Liver (tissue), 9 donors: ENCODE results near the gene DDN. TPM values are rescaled to one million over a fixed set of nuclear protein-coding genes. Genes with fewer than 3 reads are reported as not detected.

ENCODE experiments used
- DNase-seq: peaks from one replicate; pipeline ENCODE4 v3.0.0-alpha.2; 2017; ENCODE audit warnings: low spot score
- H3K27ac ChIP-seq, 2 donors: one replicate each; pipeline ENCODE4 v1.7.0; 2013; ENCODE audit warnings: inconsistent platforms in 2 of 2, low read length in 2 of 2, control low read depth in 1 of 2, low read depth in 1 of 2, mild to moderate bottlenecking in 1 of 2
- H3K27me3 ChIP-seq, 4 donors: one replicate each; pipeline versions ENCODE4 v1.6.1 to v1.7.0; 2013; ENCODE audit warnings: low read length in 3 of 4, inconsistent platforms in 1 of 4, mild to moderate bottlenecking in 1 of 4, moderate library complexity in 1 of 4; ENCODE audit not compliant: control insufficient read depth in 4 of 4, insufficient read depth in 4 of 4
- H3K36me3 ChIP-seq, 4 donors: one replicate each; pipeline versions ENCODE4 v1.6.1 to v1.7.0; 2013; ENCODE audit warnings: low read length in 3 of 4, mild to moderate bottlenecking in 3 of 4, low read depth in 1 of 4, moderate library complexity in 1 of 4; ENCODE audit not compliant: control insufficient read depth in 4 of 4, insufficient read depth in 3 of 4
- H3K4me1 ChIP-seq, 4 donors: one replicate each; pipeline versions ENCODE4 v1.6.1 to v1.7.0; 2013; ENCODE audit warnings: low read length in 3 of 4, mild to moderate bottlenecking in 3 of 4, moderate library complexity in 1 of 4; ENCODE audit not compliant: control insufficient read depth in 4 of 4, insufficient read depth in 4 of 4
- H3K4me3 ChIP-seq, 3 donors: one replicate each; pipeline versions ENCODE4 v1.6.1 to v1.7.0; 2013; ENCODE audit warnings: low read length in 3 of 3, control low read depth in 1 of 3, low read depth in 1 of 3, mild to moderate bottlenecking in 1 of 3
- H3K9ac ChIP-seq, 2 donors: one replicate each; pipeline ENCODE4 v1.7.0; 2013; ENCODE audit warnings: low read length in 2 of 2, mild to moderate bottlenecking in 2 of 2, moderate library complexity in 2 of 2, control low read depth in 1 of 2, low read depth in 1 of 2
- H3K9me3 ChIP-seq, 4 donors: one replicate each; pipeline versions ENCODE4 v1.6.1 to v1.7.0; 2013; ENCODE audit warnings: low read length in 3 of 4; ENCODE audit not compliant: control insufficient read depth in 4 of 4
- FOXA1 ChIP-seq: IDR thresholded peaks from 2 replicates; pipeline ENCODE4 v1.6.1; 2016; ENCODE audit warnings: antibody characterized with exemption
- FOXA2 ChIP-seq: IDR thresholded peaks from 2 replicates; pipeline ENCODE4 v1.6.1; 2016; ENCODE audit warnings: antibody characterized with exemption
- GABPA ChIP-seq, 2 donors: IDR thresholded peaks in 1 of 2; conservative IDR thresholded peaks in 1 of 2; 2 replicates each; pipeline ENCODE4 v1.6.1; 2016; ENCODE audit warnings: antibody characterized with exemption in 2 of 2, mild to moderate bottlenecking in 1 of 2, moderate library complexity in 1 of 2
- HNF4A ChIP-seq, 2 donors: conservative IDR thresholded peaks; 2 replicates each; pipeline ENCODE4 v1.6.1; 2016; ENCODE audit warnings: antibody characterized with exemption in 2 of 2, mild to moderate bottlenecking in 2 of 2
- HNF4G ChIP-seq: IDR thresholded peaks from 2 replicates; pipeline ENCODE4 v1.6.1; 2016; ENCODE audit warnings: antibody characterized with exemption
- JUND ChIP-seq, 2 donors: IDR thresholded peaks; 2 replicates each; pipeline ENCODE4 v1.6.1; 2016; ENCODE audit warnings: antibody characterized with exemption in 2 of 2
- RXRA ChIP-seq, 2 donors: IDR thresholded peaks; 2 replicates each; pipeline ENCODE4 v1.6.1; 2017 to 2018; ENCODE audit warnings: antibody characterized with exemption in 2 of 2, mild to moderate bottlenecking in 1 of 2
- SP1 ChIP-seq: IDR thresholded peaks from 2 replicates; pipeline ENCODE4 v1.6.1; 2018; ENCODE audit warnings: antibody characterized with exemption, mild to moderate bottlenecking
- TAF1 ChIP-seq: conservative IDR thresholded peaks from 2 replicates; pipeline ENCODE4 v1.6.1; 2016; ENCODE audit warnings: antibody characterized with exemption, mild to moderate bottlenecking
- YY1 ChIP-seq: IDR thresholded peaks from 2 replicates; pipeline ENCODE4 v1.6.1; 2016; ENCODE audit warnings: antibody characterized with exemption, mild to moderate bottlenecking
- WGBS: extraction: QIAGEN DNeasy Blood & Tissue Kit; methylation state at CpG from one replicate; pipeline ENCODE4 v1.1.7; 2013; 5-methylcytosine and 5-hydroxymethylcytosine counted together
- polyA plus RNA-seq, 2 donors: library from polyadenylated mRNA; stranded (reverse) in 1 of 2; unstranded in 1 of 2; fragments of 200-250 nt in 1 of 2; fragments of >200 nt in 1 of 2; fragmentation: Nextera tagmentation in 1 of 2; extraction: Ambion mirVana in 1 of 2; gene quantifications; one replicate each; pipeline versions ENCODE4 v1.2.1 to v1.2.3, GENCODE V29; 2013 to 2015
- total RNA-seq, 2 donors: library from RNA; depleted of rRNA; stranded (reverse); fragments of >200 nt; gene quantifications; one replicate each; pipeline ENCODE4 v1.2.3, GENCODE V29; 2014
- TF ChIP-seq, protein P1 (sequence below): IDR thresholded peaks from 2 replicates; pipeline ENCODE4 v1.6.1; 2016; ENCODE audit warnings: antibody characterized with exemption
- TF ChIP-seq, protein P2 (sequence below): IDR thresholded peaks from 2 replicates; pipeline ENCODE4 v1.6.1; 2016; ENCODE audit warnings: antibody characterized with exemption
- TF ChIP-seq, protein P3 (sequence below): fragments of 150-350 bp; IDR thresholded peaks from 2 replicates; pipeline ENCODE4 v1.5.1; 2017; ENCODE audit warnings: improper control_type of control experiment, low read depth, low read length; ENCODE audit not compliant: missing input control
- TF ChIP-seq, protein P4 (sequence below): IDR thresholded peaks from 2 replicates; pipeline ENCODE4 v1.6.1; 2016; ENCODE audit warnings: antibody characterized with exemption, mild to moderate bottlenecking
- donor health status: healthy.
- donor health status: healthy.
- donor health status: healthy.
- donor health status: healthy.
- donor health status: healthy.

DDN gene
- total and polyA plus RNA-seq, 4 donors, result 0.09 TPM; not detected in 3

DNA sequence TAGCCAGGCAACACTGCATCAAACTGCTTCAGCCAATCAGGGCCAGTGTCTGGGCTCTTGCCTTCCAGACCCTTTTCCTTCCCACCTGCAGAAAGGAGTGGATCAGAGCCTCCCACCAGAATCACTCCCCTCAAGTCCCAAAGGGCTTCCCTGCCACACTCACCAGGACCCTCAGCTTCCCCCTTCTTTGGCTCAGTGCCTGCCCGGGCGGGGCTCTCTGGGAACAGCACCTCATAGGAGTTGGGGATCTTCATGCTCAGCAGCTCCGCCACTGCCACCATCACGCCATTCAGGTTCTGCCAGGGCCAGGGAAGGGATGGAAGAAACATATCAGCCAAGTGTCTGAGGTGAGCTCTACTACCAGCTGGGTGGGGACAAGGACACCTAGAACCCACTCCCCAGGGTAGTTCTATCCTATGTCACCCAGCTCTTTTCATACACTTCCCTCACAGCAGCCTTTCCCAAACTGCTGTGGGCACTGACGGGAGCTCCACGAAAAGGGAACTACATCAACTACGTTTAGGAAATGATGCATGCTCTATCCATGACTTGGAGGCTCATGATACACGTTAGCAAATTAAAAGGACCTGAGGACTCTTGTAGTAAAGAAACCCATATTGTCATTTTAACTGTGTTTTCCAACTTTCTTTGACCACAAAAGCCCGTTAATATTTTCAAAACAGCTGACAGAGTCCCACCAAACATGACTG, 28.8 kb upstream of the DDN start:
- 92% methylated on average over 9 of the region's 9 CpGs for WGBS
- Histone ChIP-seq H3K9ac (no peak overlapping the region), H3K4me1 (no peaks in the 10 kb centered on the region), H3K36me3 (peaks cover 22 to 85% (median 63%) of the 10 kb centered on the region in 4 donors), H3K27ac (no peak overlapping the region), H3K9me3 (no peaks in the 10 kb centered on the region), H3K27me3 (no peaks in the 10 kb centered on the region), H3K4me3 (no peak overlapping the region)
- no peak for TF ChIP-seq YY1
- no peak for TF ChIP-seq FOXA1
- no peak for TF ChIP-seq RXRA (IDR thresholded peaks at IDR 0.05)
- no peak for TF ChIP-seq SP1
- TF ChIP-seq HNF4G, result no peak
- TF ChIP-seq TAF1, result no peak
- TF ChIP-seq HNF4A (conservative IDR thresholded peaks at IDR 0.05), result no peak
- TF ChIP-seq JUND (IDR thresholded peaks at IDR 0.05), result no peak
- no peak for DNase-seq

DNA sequence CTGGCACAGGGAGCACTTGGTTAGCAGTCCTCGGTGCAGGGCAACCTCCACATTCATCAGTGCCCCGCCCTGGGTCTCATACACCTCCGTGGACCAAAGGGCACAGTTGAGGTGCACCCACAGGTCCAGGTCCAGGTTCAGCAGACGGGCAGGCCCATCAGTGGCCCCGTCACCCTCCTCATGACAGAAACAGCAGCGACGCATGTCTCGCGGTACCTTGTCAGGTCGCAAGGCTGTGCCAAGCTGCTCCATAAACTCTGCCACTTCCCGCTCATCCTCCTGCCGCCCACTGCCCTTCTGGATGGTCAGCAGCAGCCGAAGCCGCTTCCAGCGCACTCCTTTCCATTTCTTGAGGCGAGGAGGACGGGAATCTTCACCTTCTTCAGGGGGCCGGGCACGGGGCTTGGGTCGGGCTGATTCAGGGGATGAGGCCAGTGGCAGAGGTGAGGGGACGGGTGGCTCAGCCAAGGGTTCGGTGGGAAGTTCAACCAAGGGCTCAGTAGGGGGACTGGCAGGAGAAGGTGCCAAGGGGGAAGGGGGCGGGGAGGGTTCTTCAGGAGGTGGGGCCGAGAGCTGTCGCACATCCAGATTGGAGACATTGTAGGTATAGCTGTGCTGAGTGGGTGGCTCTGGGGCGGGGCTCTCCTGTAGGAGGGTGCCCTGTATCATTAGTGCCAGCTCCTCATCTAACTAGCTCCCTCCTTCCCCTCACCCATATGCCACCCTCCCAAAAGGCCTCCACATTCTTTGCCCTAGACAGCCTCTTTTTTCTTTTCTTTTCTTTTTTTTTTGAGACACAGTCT, 27.7 kb upstream of the DDN start:
- TF ChIP-seq SP1 (no peak), HNF4A (conservative IDR thresholded peaks at IDR 0.05) (no peak), YY1 (no peak), HNF4G (no peak), GABPA (IDR thresholded peaks at IDR 0.05 in 1 of 2, conservative IDR thresholded peaks at IDR 0.05 in 1 of 2) (no peak), FOXA2 (no peak), FOXA1 (no peak), JUND (IDR thresholded peaks at IDR 0.05) (no peak)
- TF ChIP-seq, protein P1, sequence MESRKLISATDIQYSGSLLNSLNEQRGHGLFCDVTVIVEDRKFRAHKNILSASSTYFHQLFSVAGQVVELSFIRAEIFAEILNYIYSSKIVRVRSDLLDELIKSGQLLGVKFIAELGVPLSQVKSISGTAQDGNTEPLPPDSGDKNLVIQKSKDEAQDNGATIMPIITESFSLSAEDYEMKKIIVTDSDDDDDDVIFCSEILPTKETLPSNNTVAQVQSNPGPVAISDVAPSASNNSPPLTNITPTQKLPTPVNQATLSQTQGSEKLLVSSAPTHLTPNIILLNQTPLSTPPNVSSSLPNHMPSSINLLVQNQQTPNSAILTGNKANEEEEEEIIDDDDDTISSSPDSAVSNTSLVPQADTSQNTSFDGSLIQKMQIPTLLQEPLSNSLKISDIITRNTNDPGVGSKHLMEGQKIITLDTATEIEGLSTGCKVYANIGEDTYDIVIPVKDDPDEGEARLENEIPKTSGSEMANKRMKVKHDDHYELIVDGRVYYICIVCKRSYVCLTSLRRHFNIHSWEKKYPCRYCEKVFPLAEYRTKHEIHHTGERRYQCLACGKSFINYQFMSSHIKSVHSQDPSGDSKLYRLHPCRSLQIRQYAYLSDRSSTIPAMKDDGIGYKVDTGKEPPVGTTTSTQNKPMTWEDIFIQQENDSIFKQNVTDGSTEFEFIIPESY, result no peak
- TF ChIP-seq, protein P2, sequence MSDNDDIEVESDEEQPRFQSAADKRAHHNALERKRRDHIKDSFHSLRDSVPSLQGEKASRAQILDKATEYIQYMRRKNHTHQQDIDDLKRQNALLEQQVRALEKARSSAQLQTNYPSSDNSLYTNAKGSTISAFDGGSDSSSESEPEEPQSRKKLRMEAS, result no peak
- TF ChIP-seq, protein P3, sequence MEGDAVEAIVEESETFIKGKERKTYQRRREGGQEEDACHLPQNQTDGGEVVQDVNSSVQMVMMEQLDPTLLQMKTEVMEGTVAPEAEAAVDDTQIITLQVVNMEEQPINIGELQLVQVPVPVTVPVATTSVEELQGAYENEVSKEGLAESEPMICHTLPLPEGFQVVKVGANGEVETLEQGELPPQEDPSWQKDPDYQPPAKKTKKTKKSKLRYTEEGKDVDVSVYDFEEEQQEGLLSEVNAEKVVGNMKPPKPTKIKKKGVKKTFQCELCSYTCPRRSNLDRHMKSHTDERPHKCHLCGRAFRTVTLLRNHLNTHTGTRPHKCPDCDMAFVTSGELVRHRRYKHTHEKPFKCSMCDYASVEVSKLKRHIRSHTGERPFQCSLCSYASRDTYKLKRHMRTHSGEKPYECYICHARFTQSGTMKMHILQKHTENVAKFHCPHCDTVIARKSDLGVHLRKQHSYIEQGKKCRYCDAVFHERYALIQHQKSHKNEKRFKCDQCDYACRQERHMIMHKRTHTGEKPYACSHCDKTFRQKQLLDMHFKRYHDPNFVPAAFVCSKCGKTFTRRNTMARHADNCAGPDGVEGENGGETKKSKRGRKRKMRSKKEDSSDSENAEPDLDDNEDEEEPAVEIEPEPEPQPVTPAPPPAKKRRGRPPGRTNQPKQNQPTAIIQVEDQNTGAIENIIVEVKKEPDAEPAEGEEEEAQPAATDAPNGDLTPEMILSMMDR, result no peak
- TF ChIP-seq, protein P4, sequence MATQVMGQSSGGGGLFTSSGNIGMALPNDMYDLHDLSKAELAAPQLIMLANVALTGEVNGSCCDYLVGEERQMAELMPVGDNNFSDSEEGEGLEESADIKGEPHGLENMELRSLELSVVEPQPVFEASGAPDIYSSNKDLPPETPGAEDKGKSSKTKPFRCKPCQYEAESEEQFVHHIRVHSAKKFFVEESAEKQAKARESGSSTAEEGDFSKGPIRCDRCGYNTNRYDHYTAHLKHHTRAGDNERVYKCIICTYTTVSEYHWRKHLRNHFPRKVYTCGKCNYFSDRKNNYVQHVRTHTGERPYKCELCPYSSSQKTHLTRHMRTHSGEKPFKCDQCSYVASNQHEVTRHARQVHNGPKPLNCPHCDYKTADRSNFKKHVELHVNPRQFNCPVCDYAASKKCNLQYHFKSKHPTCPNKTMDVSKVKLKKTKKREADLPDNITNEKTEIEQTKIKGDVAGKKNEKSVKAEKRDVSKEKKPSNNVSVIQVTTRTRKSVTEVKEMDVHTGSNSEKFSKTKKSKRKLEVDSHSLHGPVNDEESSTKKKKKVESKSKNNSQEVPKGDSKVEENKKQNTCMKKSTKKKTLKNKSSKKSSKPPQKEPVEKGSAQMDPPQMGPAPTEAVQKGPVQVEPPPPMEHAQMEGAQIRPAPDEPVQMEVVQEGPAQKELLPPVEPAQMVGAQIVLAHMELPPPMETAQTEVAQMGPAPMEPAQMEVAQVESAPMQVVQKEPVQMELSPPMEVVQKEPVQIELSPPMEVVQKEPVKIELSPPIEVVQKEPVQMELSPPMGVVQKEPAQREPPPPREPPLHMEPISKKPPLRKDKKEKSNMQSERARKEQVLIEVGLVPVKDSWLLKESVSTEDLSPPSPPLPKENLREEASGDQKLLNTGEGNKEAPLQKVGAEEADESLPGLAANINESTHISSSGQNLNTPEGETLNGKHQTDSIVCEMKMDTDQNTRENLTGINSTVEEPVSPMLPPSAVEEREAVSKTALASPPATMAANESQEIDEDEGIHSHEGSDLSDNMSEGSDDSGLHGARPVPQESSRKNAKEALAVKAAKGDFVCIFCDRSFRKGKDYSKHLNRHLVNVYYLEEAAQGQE, result no peak
- no peak overlapping the region for H3K9ac ChIP-seq
- no peak for DNase-seq
- no peaks in the 10 kb centered on the region for H3K4me1 ChIP-seq
- no peak overlapping the region for H3K27ac ChIP-seq
- WGBS, result 96% methylated on average over 26 of the region's 26 CpGs
- peaks cover 22 to 85% (median 63%) of the 10 kb centered on the region in 4 donors for H3K36me3 ChIP-seq
- H3K4me3 ChIP-seq, result no peak overlapping the region
- H3K27me3 ChIP-seq, result no peaks in the 10 kb centered on the region
- no peaks in the 10 kb centered on the region for H3K9me3 ChIP-seq
